Suprapubic skin (tissue), 3 donors: ENCODE measurements around the gene NAIF1.

ENCODE experiments used
- EP300 ChIP-seq: sonication (generic); formaldehyde crosslinking; IDR thresholded peaks from one replicate; pipeline ENCODE4 v1.6.1; 2017; ENCODE audit warnings: antibody characterized with exemption
- POLR2A ChIP-seq, 2 donors: fragments of 450-650 bp; IDR thresholded peaks; one replicate each; pipeline ENCODE4 v1.6.1; 2017; ENCODE audit warnings: antibody characterized with exemption in 2 of 2, mild to moderate bottlenecking in 2 of 2, moderate library complexity in 2 of 2
- TF ChIP-seq, protein P1 (sequence below), 2 donors: fragments of 200-600 bp in 1 of 2; fragments of 450-650 bp in 1 of 2; sonication (generic) in 1 of 2; IDR thresholded peaks; one replicate each; pipeline ENCODE4 v1.5.1; 2016 to 2019; ENCODE audit warnings: antibody characterized with exemption in 2 of 2, mild to moderate bottlenecking in 1 of 2, moderate library complexity in 1 of 2

DNA sequence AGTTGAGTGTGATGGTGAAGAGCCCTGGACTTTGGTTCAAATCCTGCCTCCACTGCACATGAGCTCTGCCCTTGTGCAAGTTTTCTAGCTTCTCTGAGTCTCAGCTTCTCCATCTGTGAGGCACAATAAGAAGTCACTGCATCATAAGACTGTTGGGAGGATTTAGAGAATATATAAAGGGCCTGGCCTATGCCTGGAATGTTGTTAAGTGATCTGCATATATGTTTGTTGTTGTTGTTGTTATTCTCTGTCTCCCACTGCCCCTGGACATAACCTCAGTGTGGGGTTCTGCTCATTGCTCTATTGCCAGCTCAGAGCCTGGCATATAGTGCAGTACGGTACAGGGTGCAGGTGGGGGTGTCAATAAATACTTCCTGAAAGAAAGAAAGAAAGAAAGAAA is 46.0 kb downstream of the NAIF1 start:
- TF ChIP-seq POLR2A (IDR thresholded peaks at IDR 0.05) (no peak), EP300 (no peak)
- TF ChIP-seq, protein P1, sequence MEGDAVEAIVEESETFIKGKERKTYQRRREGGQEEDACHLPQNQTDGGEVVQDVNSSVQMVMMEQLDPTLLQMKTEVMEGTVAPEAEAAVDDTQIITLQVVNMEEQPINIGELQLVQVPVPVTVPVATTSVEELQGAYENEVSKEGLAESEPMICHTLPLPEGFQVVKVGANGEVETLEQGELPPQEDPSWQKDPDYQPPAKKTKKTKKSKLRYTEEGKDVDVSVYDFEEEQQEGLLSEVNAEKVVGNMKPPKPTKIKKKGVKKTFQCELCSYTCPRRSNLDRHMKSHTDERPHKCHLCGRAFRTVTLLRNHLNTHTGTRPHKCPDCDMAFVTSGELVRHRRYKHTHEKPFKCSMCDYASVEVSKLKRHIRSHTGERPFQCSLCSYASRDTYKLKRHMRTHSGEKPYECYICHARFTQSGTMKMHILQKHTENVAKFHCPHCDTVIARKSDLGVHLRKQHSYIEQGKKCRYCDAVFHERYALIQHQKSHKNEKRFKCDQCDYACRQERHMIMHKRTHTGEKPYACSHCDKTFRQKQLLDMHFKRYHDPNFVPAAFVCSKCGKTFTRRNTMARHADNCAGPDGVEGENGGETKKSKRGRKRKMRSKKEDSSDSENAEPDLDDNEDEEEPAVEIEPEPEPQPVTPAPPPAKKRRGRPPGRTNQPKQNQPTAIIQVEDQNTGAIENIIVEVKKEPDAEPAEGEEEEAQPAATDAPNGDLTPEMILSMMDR (IDR thresholded peaks at IDR 0.05), result no peak
